GM19351 (cell line): ENCODE data around the gene ZDHHC14.

Experiments used
- ATAC-seq: cut with Tn5 transposase; IDR thresholded peaks from one replicate; pipeline ENCODE4 v1.9.1; 2021; ENCODE audit warnings: mild to moderate bottlenecking, moderate library complexity; ENCODE audit not compliant: unreplicated experiment

The ZDHHC14 gene

DNA sequence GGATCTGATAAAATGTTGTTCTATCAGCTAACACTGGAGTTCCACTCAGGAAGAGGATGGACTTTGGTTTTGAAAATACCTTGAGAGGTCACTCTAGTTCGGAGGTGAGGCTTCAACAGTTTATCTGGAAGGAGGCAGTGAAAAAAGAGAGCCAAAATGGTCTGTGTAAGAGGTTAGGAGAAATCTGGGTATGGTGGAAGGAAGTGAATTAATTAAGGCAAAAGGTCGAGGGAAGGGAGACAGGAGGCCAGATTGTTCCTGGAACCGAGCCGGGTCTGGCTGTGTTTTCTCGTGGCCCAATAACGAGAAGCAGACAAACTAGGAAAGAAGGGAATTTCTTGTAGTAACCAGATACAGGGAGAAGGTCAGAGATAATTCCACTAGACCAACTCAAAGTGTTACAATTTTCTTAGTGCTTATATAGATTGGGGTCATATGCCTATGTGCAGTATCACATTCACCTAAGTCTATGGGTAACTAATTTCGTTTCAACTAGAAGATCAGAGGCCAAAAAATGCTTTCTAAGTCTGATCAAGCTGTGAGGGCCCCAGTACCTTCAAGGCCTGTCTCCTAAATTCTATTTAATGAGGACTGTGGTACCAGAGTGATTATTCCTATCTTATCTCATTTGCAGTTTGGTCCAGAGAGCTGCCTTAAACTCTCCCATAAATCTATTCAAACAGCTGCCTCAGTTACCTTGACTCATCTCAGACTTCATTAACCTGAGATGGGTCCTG lies 346.1 kb downstream of the ZDHHC14 start:
- no peak for ATAC-seq
